ENCODE results near the gene RERE.

RERE gene

GRCh38 chr1:8396786-8397406 is 420.5 kb downstream of the RERE start:
- Histone ChIP-seq H3K9me2 (replicated peaks; ENCODE audit: control insufficient read depth, low read length) (no peaks in the 10 kb centered on the region), H3K4me3 (ENCODE audit: low read length) (no peak overlapping the region; the same call in 1 of the 2 replicates), H3F3A (ENCODE audit: control insufficient read depth, insufficient read depth) (peaks cover 13% of the 10 kb centered on the region; the same call in 1 of the 2 replicates), H3K36me3 (ENCODE audit: control insufficient read depth, low read length) (peaks cover 73% of the 10 kb centered on the region), H3K27me3 (ENCODE audit: control insufficient read depth, low read length) (no peaks in the 10 kb centered on the region), H3K4me2 (ENCODE audit: low read length) (peak overlapping the region; percentile 49), H4K20me1 (ENCODE audit: control insufficient read depth, insufficient read depth, low read depth, low read length) (peaks cover 24% of the 10 kb centered on the region), H3K27ac (ENCODE audit: low read depth, low read length) (peak overlapping the region; percentile 45), H3K4me1 (ENCODE audit: control insufficient read depth, low read length) (peaks cover 67% of the 10 kb centered on the region), H3K79me2 (ENCODE audit: control insufficient read depth, low read length) (peaks cover 86% of the 10 kb centered on the region), H3K9me3 (ENCODE audit: control insufficient read depth, insufficient read depth, low read length) (no peaks in the 10 kb centered on the region)
- TF ChIP-seq EZH2phosphoT487 (IDR thresholded peaks at IDR 0.05; ENCODE audit: borderline replicate concordance, low read length) (no peak), CTCF (IDR thresholded peaks at IDR 0.05; ENCODE audit: low read depth, low read length, poor library complexity, severe bottlenecking) (no peak)

GRCh38 chr1:8396083-8396785 is 421.2 kb downstream of the RERE start:
- H4K20me1 ChIP-seq (ENCODE audit: control insufficient read depth, insufficient read depth, low read depth, low read length) = peaks cover 24% of the 10 kb centered on the region
- TF ChIP-seq CTCF (IDR thresholded peaks at IDR 0.05; ENCODE audit: low read depth, low read length, poor library complexity, severe bottlenecking) = no peak
- TF ChIP-seq EZH2phosphoT487 (IDR thresholded peaks at IDR 0.05; ENCODE audit: borderline replicate concordance, low read length) = no peak
- peak overlapping the region; percentile 26 for H3K4me3 ChIP-seq (ENCODE audit: low read length)
- H3K27ac ChIP-seq (ENCODE audit: low read depth, low read length) = peak overlapping the region; percentile 45
- H3F3A ChIP-seq (ENCODE audit: control insufficient read depth, insufficient read depth) = peaks cover 13% of the 10 kb centered on the region; the same call in 1 of the 2 replicates
- H3K36me3 ChIP-seq (ENCODE audit: control insufficient read depth, low read length) = peaks cover 74% of the 10 kb centered on the region
- H3K9me3 ChIP-seq (ENCODE audit: control insufficient read depth, insufficient read depth, low read length) = no peaks in the 10 kb centered on the region
- no peaks in the 10 kb centered on the region for H3K9me2 ChIP-seq (replicated peaks; ENCODE audit: control insufficient read depth, low read length)
- no peaks in the 10 kb centered on the region for H3K27me3 ChIP-seq (ENCODE audit: control insufficient read depth, low read length)
- peaks cover 87% of the 10 kb centered on the region for H3K79me2 ChIP-seq (ENCODE audit: control insufficient read depth, low read length)
- peaks cover 65% of the 10 kb centered on the region for H3K4me1 ChIP-seq (ENCODE audit: control insufficient read depth, low read length)
- H3K4me2 ChIP-seq (ENCODE audit: low read length) = peak overlapping the region; percentile 49

DNA sequence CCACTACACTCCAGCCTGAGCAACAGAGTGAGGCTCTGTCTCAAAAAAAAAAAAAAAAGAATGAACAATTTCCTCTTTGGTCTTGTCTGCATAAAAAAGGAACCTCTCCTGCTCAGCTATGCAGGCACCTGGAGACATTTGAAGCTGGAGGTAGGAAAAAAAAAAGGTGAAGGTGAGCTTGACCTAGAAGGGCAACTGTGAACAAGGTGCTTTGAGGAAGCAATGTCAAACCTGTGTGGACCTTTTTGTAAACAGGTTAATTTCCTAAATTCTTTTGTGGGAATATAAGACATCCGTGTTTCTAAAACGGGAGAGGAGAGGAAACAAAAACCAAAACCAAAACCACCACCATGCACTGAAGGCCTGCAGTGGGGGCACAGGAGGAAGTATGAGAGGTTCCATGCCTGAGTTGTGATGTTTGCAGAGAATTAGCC is 422.0 kb downstream of the RERE start:
- Histone ChIP-seq H3K4me3 (ENCODE audit: low read length) (peak overlapping the region; percentile 26), H3K27ac (ENCODE audit: low read depth, low read length) (peak overlapping the region; percentile 45), H3K9me3 (ENCODE audit: control insufficient read depth, insufficient read depth, low read length) (no peaks in the 10 kb centered on the region), H3F3A (ENCODE audit: control insufficient read depth, insufficient read depth) (peaks cover 13% of the 10 kb centered on the region; the same call in 1 of the 2 replicates), H3K4me2 (ENCODE audit: low read length) (peak overlapping the region; percentile 49), H3K4me1 (ENCODE audit: control insufficient read depth, low read length) (peaks cover 62% of the 10 kb centered on the region), H3K9me2 (replicated peaks; ENCODE audit: control insufficient read depth, low read length) (no peaks in the 10 kb centered on the region), H3K79me2 (ENCODE audit: control insufficient read depth, low read length) (peaks cover 89% of the 10 kb centered on the region), H3K27me3 (ENCODE audit: control insufficient read depth, low read length) (no peaks in the 10 kb centered on the region), H4K20me1 (ENCODE audit: control insufficient read depth, insufficient read depth, low read depth, low read length) (peaks cover 24% of the 10 kb centered on the region), H3K36me3 (ENCODE audit: control insufficient read depth, low read length) (peaks cover 76% of the 10 kb centered on the region)
- TF ChIP-seq EZH2phosphoT487 (IDR thresholded peaks at IDR 0.05; ENCODE audit: borderline replicate concordance, low read length) = no peak
- TF ChIP-seq CTCF (IDR thresholded peaks at IDR 0.05; ENCODE audit: low read depth, low read length, poor library complexity, severe bottlenecking) = no peak
